GM18520 (cell line): ENCODE results near the gene XPO1.
"Not testable (repeated sequence)": the region's sequence is repeated elsewhere in the genome, so short reads cannot be mapped to it uniquely, and the experiment has no call there.

Experiments
- ATAC-seq: cut with Tn5 transposase; IDR thresholded peaks from one replicate; pipeline ENCODE4 v1.9.1; 2021; ENCODE audit not compliant: unreplicated experiment

The XPO1 gene, protein sequence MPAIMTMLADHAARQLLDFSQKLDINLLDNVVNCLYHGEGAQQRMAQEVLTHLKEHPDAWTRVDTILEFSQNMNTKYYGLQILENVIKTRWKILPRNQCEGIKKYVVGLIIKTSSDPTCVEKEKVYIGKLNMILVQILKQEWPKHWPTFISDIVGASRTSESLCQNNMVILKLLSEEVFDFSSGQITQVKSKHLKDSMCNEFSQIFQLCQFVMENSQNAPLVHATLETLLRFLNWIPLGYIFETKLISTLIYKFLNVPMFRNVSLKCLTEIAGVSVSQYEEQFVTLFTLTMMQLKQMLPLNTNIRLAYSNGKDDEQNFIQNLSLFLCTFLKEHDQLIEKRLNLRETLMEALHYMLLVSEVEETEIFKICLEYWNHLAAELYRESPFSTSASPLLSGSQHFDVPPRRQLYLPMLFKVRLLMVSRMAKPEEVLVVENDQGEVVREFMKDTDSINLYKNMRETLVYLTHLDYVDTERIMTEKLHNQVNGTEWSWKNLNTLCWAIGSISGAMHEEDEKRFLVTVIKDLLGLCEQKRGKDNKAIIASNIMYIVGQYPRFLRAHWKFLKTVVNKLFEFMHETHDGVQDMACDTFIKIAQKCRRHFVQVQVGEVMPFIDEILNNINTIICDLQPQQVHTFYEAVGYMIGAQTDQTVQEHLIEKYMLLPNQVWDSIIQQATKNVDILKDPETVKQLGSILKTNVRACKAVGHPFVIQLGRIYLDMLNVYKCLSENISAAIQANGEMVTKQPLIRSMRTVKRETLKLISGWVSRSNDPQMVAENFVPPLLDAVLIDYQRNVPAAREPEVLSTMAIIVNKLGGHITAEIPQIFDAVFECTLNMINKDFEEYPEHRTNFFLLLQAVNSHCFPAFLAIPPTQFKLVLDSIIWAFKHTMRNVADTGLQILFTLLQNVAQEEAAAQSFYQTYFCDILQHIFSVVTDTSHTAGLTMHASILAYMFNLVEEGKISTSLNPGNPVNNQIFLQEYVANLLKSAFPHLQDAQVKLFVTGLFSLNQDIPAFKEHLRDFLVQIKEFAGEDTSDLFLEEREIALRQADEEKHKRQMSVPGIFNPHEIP (N-terminal part only)

DNA sequence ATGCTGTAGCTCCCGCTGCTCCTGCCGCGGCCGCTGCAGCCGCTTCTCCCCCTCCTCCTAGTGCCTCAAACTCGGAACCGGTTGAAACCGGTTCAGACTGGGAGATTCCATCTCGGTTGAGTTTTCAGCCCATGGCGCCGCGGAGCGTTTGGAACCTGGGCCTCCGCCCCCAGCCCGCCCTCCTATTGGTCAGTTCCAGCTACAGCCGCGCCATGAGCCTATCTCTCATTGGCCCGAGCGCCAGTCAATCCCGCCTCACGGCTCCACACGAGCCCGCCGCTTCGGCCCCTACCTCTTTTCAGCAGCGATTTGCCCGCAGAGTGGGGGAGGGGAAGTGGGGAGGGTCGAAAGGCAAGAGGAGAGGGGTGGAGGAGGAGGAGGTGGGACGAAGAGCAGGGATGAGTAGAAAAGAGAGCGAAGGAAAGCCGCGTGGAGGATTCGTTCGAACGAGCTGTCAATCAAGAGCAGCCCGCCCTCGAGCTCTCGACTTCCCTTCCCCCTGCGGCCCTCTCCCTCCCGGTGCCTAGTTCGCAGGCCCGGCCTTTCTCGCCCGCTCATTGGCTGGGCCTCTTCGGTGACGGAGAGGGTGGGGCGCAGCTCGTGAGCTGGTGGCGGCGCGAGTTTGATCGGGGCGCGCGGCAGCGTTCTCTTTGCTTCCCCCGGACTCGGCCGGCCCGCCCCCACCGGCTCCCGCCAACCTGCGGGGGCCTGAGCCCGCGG lies at the start of gene XPO1:
Gene XPO1 (minus strand): TSS at position 157 of the 720 bp plus-strand sequence. CDS start 4,459 bp downstream, outside the sequence.
- ATAC-seq = peak; percentile 70

DNA sequence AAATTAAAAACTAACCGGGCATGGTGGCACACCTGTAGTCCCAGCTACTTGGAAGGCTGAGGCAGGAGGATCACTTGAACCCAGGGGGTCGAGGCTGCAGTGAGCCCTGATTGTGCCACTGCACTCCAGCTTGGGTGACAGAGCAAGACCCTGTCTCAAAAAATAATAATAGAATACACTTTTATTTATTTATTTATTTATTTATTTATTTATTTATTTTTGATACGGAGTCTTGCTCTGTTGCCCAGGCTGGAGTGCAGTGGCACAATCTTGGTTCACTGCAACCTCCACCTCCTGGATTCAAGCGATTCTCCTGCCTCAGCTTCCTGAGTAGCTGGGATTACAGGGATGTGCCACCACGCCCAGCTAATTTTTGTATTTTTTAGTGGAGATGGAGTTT lies 48.8 kb upstream of the XPO1 start:
- not testable (repeated sequence) for ATAC-seq

DNA sequence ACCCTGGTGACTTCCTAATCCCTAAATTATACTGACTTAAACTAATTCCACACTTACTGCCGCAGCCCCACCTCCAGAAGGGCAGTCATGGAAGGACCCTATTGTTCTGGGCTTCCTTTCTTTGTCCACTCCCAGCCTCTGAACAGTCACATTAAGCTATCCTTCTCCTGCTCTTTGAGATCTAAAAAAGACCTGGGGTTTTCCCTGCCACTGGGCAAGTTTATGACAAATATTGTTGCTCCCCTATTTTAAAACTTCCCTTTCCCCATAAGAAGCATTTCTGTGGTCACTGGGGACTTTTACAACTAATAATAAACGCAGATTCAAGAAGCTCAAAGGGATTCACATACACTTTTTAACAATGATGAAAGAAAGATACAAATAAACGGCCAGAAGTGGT lies 47.2 kb upstream of the XPO1 start:
- ATAC-seq = no peak

DNA sequence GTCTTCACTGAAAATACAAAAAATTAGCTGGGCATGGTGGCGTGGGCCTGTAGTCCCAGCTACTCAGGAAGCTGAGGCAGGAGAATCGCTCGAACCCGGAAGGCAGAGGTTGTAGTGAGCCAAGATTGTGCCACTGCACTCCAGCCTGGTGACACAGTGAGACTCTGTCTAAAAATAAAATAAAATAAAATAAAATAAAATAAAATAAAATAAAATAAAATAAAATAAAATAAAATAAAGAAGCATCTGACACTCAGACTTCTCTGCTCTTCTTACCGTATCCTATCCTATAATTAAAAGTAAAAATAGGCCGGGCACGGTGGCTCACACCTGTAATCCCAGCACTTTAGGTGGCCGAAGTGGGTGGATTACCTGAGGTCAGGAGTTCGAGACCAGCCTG lies 46.2 kb upstream of the XPO1 start:
- not testable (repeated sequence) for ATAC-seq

DNA sequence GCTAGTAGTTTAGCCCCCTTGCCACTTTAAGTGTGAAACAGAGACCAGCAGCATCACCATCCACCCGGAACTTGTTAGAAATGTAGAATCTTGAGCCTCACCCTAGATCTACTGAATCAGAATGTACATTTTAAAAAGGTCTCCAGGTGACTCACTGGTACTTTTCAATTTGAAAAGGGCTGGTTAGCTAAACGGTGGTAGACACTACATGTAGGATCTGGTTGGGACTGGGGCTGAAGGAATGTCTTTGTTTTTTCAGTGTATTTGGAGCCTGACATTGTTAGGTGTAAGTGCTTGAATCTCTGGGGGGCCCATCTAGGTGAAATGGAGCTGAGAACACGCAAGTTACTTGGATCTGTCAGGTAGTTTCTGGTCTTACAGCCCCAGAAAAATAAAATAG lies 44.0 kb upstream of the XPO1 start:
- no peak for ATAC-seq

DNA sequence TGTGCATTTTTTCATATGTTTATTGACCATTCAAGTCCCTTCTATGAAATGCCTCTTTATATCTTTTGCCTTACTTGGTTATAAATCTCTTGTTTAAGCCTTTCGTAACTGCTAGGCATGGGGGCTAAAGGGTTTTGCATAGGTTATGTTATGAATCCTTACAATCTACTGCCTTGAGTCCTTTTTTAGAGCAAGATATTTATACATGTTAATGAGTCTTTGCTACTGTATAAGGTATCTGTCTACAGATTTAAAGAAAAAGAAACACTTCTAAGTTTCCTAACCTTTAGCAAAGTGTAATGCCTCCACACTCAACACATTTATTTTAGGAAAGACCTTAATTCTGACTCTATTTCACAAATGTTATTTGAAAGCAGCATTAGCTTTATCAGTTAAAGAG lies 43.6 kb upstream of the XPO1 start:
- no peak for ATAC-seq

DNA sequence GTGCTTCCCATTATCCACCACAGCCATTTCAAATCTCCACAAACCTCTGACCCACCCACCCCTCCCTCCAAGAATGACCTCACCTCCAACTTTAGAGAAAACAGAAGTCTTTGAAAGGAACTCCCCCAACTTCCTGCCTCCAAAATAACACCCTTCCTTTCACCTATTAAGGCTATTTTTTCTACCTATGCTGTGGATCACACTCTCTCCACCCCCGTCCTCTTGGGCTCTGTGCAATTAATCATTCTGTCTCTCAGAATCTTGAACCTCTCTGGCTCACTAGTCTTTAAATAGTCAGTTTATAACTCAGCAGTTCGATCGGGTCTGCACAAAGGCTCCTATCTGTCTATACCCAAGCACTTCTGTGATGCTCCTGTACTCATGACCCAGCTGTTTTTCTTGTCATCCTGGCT lies 37.3 kb upstream of the XPO1 start:
- ATAC-seq = no peak

DNA sequence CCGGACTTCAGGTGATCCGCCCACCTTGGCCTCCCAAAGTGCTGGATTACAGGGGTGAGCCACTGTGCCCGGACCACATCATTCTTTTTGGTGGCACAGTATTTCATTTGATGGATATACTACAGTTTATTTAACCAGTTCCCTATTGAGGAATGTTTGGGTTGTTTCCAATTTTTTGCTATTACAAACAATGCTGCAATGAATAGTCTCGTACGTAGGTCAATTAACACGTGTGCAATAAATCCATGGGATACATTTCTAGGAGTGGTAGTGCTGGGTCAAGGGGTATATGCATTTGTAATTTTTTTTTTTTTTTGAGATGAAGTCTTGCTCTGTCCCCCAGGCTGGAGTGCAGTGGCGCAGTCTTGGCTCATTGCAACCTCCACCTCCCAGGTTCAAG lies 28.4 kb upstream of the XPO1 start:
- no peak for ATAC-seq

DNA sequence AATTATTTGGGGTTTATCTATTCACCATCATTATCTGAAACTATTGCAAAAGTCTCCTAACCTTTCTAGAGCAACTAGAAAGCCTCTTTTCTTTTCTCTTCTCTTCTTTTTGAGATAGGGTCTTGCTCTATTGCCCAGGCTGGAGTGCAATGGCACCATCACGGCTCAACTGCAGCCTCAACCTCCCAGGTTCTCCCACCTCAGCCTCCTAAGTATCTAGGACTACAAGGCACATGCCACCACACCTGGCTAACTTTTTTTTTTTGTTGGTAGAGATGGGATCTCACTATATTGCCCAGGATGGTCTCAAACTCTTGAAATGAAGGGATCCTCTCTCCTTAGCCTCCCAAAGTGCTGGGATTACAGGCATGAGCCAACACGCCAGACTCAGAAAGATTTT lies 24.5 kb upstream of the XPO1 start:
- no peak for ATAC-seq

DNA sequence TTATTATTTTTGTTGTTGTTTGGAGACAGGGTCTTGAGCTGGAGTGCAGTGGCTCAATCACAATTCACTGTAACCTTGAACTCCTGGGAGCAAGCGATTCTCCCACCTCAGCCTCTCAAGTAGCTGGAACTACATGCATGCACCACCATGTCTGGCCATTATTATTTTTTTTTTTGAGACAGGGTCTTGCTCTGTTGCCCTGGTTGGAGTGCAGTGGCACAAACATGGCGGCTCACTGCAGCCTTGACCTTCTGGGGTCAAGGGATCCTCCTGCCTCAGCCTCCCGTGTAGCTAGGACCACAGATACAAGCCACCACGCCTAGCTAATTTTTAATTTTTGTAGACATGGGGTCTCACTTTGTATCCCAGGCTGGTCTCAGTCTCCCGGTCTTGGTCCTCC lies 20.0 kb upstream of the XPO1 start:
- ATAC-seq = no peak

DNA sequence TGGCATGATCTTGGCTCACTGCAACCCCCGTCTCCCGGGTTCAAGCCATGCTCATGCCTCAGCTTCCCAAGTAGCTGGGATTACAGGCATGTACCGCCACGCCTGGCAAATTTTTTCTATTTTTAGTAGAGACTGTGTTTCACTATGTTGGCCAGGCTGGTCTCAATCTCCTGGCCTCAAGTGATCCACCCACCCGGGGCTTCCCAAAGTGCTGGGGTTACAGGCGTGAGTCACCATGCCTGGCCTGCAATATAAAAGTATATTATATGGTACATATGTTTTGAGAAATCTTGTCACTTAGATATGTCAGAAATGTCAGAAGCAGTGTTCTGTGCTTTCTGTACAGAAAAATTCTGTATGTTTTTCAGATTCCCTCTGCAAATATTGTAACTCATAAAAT lies 19.2 kb upstream of the XPO1 start:
- no peak for ATAC-seq

DNA sequence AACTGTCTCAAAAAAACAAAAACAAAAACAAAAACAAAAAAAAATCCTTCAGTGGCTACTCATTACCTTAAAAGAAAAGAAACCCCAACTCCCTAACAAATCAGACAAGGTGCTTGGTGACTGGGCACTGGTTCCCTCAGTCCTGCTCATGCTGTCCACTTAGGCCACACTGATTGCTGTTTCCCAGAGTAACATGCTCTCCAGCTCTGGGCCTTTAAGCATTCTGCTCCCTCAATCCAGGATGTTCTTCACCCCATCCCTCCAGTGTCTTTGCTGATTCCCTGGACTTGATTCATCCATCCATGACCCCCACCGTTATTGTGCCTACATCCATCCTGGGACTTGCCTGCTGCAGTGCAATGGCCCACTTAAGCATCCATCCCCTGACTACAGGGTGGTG lies 16.4 kb upstream of the XPO1 start:
- no peak for ATAC-seq

DNA sequence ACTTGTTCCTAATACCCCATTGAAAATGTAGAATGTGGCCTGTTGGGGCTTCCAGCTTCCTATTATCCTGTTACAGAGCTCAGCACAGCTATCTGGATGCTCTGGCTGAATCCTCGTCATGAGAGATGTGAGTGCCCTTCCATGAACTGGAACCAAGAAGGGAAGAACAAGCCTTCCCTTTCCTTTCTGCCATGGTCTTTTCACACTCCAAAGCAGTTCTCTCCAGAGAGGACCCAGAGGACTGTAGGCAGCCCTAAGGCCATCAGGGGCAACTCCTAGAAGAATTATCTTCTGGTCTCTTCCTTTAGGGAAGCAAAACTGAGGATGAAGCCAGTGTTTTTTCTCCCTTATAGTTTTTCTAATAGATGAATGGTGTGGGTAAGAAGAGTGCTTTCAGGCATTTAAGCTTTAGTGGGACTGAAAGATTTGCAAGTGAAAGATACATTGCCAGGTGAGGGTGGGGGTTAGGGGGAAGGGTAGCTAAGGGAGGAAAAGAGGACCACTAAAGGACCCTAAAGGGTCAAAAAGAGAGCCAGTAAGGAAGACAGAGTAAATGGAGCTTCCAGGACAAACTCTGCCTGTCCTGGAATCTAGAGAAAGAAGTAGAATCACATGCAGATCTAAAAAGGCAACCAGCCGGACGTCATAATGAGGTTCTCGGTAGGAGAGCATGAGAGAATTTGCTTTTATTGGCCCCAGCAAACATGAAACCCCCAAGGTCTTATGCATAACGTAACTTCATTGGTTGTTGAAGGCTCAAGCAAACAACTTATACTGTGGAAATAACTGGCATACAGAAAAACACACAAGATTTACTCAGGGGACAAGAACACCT lies 12.4 kb upstream of the XPO1 start:
- no peak for ATAC-seq

DNA sequence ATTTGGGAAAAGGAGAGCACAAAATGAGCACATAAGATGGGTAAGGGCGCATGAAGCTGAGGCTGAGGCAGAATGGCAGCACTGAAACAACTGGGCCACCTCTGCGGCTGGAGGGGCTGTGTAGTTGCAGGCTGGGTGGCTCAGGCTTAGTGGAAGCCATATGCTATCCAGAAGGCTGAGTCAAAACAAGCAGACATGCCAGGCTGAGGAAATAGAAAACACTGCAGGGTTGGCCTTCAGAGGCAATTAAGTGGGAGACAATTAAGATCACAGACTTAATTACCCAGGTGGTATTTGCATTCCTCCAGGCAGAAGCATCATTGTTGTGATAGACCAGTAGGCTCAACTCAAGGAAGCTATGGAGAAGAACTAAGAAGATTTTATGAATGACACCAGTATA lies 11.4 kb upstream of the XPO1 start:
- no peak for ATAC-seq

DNA sequence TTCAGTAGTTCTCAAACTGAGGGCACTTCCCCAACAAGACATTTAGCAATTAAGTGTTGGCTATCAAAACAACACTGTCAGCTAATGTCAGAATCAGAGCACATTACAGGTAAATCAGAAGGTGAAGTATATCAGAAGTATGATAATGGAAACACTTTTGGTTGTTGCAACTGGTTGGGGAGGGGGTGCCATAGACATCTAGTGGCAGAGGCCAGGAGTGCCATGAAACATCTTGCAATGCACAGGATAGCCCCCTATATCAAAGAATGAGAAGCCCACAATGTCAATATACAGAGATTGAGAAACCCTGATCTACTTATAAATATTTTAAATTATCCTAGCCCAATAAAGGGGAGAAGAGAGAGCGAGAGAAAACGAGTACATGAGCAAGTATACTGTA lies 4.9 kb upstream of the XPO1 start:
- ATAC-seq = no peak

DNA sequence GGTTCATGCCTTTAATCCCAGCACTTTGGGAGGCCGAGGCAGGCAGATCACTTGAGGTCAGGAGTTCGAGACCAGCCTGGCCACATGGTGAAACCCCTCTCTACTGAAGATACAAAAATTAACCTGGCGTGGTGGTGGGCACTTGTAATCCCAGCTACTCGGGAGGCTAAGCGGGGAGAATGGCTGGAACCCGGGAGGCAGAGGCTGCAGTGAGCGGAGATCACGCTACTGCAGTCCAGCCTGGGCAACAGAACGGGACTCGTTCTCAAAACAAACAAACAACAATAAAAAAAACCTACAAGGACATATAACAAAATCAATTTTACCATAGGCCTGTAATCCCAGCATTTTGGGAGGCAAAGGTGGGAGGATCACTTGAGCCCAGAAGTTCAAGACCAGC lies 2.0 kb upstream of the XPO1 start:
- ATAC-seq = not testable (repeated sequence)

DNA sequence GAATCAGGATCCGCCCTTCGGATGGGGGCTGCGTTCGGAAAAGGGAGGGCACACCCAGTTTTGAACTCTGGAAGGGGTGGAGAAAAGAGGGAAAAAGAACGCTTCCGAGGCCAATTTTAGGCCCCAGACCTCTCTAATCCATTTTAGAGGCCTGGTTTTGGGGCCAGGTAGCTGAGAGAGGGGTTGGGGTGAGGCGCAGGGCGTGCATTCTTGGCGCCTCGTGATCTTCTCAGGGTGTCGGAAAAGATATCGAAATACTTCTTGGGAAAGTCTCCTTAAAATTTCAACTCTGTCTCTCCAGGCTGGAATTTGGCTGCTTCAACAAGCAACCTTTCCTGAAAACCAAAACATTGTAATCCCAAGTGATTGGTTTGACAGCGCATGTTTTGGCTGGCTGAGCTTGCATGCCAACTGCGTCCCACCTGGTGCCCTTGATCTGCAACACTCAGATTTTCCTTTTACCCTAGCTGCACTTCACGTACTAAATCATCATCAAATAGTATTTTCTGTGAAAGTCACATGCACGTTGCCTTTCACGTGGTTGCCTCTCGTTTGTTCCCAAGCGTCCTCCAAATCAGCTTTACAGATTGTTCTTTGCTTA lies 864 bp upstream of the XPO1 start:
- no peak for ATAC-seq

DNA sequence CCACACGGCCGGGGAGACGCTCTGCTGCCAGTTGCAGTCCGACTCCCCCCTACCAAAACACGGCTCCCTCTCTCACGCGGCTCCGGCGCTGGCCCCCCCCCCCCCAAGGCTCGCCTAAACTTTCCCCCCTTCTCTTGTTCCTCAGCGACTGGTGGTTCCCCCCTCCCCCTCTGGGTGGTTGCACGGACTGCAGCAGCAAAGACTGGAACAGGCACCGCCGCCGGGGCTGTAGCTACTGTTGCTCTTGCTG lies 281 bp downstream of the XPO1 start:
- no peak for ATAC-seq

DNA sequence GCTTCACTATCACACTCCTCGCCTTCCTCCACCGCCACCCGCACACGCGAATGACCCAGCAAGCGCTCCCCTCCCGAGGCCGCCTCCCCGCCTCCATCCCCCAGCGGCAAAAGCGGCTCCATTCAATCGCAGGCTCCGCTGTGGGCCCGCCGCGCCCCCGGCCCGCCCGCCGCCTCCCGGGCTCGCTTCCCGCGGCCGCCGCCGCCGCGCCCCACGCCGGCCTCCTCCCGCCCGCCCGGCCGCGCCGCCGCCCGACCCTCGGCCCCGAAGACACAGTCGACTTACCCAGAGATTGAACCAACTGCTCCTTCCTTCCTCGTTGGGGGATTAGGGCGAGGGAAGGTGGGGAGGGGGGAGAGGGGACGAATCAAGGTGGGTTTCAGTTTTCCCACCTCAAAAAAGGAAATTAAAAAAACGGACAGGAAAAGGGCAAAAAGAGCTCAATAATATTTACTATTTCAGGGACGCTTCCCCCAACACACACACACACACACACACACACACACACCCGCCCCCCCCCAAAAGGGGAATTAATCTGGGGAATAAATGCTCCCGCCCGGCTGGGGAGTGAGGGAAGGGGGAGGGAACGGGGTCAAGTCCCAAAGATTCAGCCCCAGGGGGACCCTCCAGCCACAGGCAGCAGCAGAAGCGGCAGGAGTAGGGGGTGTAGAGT lies 743 bp downstream of the XPO1 start:
- ATAC-seq = no peak
